HG03442 (cell line): Measurements from ENCODE around the gene ARIH1.
A peak's percentile ranks its signal among the peaks of the same experiment; 100 is the strongest.
"Not testable (repeated sequence)": the region's sequence is repeated elsewhere in the genome, so short reads cannot be mapped to it uniquely, and the experiment has no call there.

Experiments
- ATAC-seq: cut with Tn5 transposase; IDR thresholded peaks from one replicate; pipeline ENCODE4 v1.9.1; 2021; ENCODE audit warnings: mild to moderate bottlenecking, moderate library complexity; ENCODE audit not compliant: unreplicated experiment

ARIH1 gene

DNA sequence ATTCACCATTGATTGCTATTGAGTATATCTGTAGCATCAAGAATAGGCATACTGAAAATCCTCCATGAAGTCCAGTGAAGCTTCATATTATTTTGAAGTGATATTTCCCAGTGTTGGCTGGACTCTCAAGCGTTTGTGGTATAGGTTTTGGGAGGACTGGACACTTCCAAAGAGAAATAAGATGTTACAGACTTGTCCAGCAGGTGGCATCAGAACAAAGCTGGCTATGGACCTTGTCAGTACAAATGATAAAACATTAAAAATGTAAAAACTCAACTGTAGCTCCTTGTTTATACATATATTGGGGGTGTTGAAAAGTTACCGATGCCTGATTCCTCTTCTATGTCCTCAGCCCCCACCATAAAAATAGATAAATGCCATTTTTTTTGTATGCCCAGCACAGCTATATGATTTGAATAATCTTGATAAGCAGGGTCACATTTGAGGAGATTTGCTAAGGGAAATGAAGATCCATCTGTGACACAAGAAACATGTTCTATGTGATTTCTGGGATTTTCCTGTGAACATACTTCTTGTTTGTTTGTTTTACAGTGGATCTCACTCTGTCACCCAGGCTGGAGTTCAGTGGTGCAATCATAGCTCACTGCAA is 125.8 kb downstream of the ARIH1 start:
- no peak for ATAC-seq

DNA sequence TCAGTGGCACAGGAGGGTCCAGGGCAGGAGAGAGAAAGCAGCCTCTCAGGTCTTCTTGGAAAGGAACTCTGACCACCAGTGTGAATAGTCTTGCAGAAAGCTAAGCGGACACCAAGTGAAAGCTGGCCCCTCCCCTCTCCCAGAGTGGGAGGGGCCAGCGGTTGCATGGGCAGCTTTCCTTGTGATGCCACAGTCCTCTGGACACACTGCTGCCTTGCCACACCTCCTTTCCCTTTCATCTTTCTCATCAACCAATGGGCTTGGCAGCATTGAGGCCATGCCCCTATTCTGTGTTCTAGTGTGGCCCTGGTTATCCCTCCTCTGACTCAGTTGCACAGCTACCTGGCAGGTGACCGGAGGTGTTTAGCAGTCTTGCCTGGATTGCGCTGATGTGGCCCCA is 130.7 kb downstream of the ARIH1 start:
- no peak for ATAC-seq

DNA sequence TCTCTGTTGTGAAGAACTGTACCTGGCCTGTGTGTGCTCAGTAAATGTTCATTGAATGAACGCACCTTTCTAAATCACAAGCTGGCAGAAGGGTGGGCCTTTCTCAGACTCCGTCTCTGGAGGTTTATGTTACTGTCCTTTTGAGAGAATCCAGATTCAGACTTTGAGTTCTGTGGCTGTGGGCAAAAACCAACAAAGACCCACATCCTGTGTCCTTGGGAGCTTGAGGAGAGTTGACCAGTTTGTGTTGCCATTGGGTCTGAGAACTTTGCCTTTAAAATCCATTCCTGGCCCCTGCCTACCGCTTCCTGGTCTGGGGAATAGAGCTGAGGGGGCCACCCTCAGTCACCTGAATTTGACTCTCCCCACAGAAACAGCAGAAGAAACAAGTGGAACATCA is 134.0 kb downstream of the ARIH1 start:
- not testable (repeated sequence) for ATAC-seq

DNA sequence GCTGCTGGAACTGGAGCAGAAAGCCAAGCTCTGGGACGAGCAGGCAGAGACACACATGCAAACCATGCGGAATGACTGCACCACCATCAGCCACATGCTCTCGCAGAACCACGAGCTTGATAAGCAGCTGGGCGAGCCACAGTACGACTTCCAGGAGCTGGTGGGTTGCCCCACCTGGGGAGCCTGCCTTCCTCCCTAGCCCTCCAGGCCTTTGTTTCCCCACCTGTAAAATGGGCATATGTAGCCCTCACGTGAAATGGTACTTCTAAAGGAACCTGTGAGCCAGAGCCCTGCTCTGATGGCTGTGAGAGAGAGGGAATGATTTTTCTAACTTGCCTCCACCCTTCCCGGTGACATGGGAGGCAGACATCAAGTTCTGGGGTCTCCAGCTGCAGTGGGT is 135.7 kb downstream of the ARIH1 start:
- ATAC-seq = no peak

DNA sequence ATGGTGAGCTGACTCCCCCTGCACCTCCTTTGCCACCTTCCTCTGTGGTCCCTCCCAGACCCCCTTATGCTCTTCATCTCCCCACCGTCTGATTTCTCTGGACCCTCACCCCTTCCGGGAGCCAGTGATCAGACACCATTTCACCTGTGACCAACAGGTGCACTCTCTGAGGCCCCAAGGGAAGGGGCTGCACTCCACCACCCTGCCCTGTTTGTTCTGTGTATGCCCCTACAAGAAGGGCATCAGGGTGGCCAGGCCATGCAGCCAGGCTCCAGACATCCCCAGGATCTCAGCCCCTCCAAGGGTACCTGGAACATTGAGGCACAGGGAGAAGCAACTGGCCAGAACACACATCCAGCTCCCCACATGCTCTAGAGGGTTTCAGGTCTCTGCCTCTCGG is 138.2 kb downstream of the ARIH1 start:
- ATAC-seq = not testable (repeated sequence)

DNA sequence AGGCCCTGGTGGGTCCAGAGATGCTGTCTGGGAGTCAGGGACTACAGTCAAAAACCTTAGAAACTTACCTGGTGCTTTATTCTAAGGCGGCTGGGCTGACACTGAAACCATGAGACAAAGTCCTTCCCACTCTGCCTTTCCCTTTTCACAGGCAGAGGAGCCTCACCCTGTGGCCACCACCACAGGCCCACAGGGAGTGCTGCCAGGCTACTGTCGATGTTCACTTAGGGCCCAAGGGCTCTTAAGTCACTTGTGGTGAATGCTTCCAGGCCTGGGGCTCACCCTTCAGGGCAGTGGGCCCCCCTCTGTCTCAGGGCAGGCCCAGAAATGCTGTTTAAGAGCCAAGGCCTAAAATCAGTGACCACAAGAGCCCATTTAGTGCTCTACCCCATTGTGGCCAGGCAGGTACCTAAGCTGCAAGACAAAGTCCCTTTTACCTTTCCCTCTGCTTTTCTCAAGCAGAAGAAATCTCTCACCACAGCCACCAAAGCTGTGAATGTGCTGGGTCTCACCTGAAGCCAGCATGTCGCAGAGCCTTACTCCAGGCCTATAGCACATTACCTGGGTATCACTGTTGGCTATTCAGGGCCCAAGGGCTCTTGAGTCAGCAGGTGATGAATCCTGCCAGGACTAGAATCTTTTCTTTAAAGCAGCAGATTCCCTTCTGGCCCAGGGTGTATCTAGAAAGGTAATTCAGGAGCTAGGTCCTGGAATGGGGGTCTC is 140.8 kb downstream of the ARIH1 start:
- no peak for ATAC-seq

DNA sequence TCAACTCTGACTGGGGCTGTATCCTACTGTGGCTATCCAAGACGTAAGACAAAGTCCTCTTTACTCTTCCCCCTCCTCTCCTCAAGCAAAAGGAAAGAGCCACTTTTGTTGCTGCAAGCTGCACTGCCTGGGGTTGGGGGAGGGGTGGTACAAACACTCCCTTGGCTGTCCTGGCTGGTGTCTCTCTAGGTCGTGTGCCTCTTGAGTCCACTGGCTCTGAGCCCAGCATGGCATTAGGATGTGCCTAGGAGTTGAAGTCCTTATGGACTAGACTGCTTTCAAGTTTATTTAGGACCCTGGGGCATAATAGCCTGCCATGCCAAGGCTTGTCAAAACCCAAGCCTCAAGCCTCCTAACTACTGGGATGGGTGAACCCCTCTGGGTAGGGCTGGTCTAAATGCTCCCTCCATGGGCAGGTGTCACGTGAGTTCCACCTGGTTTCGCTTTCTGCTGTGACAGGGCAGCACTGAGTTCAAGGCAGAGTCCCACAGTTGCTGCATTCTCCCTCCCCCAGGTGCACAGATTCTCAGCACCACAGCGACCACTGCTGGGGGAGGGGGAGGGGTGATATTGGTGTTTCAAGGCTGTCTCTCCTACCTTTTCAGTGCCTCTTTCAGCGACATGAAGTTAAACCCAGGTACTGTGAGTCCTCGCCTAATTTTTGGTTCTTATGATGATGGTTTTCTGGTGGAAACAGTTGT is 141.6 kb downstream of the ARIH1 start:
- ATAC-seq = not testable (repeated sequence)

DNA sequence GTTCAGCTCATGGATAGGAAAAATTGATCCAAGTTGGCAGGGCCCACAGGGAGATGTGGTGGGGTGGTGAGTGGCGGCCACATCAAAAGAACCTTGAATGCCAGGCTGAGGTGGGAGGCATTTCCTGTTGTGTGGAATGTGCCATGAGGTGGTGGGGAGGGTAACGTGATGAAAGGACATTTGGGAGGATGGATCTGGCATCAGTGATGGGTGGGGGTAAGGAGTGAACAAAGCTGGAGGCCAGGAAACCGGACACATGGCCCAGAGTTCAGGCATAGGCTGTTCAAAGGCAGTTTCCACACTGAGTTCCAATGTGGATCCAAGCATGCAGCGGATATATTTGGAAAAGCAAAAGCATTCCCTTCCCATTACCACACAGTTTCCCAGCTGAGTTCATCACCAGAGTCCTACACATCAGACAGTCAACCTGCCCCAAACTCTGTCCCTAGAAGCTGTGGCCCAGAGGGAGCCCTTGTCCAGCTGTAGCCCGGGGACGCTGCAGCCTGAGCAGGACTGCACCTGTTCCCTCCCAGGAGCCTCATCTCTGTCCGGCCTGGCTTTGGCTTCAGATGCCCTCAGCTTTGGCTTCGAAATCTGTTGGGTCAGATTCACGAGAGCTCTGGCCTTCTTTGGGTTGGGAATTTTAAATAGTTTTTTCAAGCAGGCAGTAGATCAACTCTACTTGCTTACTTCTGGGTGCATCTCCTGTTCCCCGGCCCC is 142.5 kb downstream of the ARIH1 start:
- no peak for ATAC-seq

DNA sequence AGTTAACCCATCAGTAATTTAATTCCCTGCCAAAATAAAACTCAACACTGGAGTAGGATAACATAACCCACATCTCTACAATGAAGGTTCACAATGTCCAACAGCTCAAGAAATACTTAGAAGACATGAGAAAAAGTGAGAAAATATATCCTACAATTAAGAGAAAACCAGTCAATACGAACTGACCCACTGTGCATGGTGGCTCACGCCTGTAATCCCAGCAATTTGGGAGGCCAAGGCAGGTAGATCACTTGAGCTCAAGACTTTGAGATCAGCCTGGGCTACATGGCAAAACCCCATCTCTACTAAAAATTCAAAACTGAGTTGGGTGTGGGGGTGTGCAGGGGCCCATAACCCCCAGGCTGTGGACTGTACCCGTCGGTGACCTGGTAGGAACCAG is 149.7 kb downstream of the ARIH1 start:
- not testable (repeated sequence) for ATAC-seq

DNA sequence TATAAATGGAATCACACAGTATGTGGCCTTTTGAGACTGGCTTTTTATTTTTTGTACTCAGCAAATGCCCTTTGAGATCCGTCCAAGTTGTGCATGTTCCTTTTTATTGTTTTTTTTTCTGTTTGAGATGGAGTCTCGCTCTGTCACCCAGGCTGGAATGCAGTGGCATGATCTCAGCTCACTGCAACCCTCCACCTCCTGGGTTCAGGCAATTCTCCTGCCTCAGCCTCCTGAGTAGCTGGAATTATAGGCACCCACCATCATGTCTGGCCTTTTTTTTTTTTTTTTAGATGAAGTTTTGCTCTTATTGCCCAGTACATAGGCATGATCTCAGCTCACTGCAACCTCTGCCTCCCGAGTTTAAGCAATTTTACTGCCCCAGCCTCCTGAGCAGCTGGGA is 152.0 kb downstream of the ARIH1 start:
- ATAC-seq = not testable (repeated sequence)

DNA sequence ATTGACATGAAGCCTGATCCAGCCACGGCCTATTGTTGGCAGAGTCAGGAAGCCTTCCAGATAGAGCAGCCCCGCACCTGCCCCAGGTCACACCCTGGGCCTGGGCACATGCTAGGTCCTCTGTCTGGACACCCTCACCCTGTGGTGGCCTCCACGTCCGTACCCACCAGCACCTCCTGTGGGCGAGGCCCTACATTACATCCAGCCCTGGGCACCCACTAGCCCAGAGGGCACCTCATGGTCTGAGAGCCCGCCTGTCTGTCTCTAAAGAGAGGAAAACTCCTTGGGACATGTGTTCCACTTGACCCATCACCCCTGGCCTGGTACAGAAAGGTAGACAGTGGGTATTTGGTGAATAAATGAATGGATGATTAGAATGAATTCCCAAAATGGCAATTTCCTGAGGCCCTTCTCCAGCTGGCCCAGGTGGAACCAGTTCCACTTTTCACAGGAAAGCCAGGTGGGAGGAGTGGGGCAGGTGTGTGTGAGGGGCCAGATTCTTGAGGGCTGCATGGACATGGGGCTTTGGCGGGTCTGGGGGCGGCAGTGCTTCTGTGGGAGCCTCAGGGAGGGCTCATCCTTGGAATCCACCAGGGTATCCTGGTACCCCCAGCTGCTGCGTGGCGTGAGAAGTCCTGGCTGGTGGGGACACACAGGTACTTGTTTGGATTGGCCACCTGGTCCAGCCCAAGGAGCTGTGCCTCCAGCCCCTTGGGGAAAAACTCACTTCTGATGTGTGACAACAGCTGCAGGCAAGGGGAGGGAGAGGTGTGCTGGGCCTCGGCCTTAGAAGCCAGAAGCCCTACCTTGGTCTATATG is 154.3 kb downstream of the ARIH1 start:
- not testable (repeated sequence) for ATAC-seq

DNA sequence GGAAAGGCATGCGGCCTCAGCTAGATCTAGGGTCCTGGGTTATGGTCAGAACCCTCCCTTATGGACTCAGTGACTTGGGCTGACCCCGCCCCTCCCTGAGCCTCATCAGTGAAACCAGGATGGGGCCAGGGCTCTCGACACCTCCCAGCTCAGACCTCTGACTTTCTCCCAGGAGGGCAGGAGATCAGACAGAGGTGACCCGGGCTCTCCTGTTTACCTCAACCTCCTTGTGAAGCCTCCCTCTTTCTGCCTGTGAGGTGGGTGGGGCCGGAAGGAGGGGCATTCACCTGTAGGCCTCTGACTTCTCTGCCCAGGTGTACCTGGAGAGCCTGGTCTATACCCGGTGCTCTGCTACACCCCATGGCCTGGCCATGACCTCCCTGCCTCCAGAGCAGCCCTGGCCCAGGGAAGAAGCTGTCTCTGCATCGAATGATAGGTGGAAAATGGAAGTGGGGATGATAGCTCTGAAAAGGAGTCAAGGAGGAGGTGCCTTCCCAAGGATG is 155.0 kb downstream of the ARIH1 start:
- not testable (repeated sequence) for ATAC-seq

DNA sequence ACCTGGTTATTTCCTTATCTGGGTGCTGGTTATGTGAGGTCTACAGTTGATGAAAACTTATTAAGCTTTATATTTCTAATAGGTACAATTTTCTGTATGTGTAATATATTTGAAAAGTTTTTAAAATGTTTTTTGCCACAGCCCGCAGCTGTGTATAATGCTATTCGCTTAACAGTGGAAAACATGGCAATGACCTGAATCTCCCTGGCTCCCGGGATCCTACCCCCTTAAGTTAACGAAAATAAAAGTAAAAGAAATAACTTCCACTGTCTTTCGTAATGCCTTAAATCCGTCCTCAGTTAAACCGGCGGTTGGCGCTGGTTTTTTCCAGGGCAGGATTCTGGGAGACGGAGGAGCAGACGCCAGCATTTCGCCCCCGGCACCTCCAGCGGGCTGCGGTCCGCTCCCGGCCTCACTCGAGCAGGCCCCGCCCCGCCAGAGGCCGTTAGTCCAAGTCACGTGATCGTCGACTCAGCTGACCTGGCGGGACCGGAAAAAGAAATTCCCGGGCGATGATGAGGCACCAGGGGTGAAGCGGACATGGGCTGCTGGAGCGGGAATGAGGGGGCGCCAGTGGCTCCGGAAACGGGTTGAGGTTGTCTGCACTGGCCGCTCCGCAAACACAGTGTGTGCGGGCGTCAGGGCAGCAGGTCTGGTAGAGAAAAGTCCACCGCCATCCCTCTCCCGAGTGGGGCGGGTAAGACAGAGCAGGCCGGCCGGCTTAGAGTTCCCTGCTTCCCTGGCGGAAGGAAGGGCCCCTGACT is 162.6 kb downstream of the ARIH1 start:
- ATAC-seq = peak; percentile 69

DNA sequence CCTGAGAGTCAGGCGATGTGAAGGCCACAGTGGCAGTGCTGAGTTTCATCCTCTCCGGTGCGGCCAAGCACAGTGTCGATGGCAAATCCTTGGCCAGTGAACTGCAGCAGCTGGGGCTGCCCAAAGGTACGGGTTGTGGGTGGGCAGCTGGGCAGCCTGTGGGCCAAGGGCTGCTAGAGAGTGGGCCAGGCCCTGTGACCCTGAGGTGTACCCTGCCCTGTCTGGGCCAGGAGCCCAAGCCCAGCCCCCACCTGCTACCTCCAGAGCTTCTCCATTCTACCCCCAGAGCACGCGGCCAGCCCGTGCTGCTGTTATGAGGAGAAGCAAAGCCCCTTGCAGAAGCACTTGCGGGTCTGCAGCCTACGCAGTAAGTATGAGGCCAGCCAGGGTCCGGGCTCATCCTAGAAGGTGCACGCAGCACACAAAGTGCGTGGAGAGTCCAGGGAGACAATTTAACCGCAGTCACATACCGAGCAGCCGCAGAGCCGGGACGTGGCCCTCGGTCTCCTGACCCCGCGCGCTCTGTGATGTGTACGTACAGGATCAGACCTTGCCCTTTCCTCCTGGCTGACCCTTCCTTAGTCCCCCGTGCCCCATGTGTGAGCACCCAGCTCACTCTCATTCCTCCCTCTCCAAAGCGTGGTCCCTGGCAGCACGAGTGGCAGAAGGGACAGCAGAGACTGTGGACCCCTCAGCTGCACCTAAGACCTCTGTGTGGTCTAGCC is 165.8 kb downstream of the ARIH1 start:
- not testable (repeated sequence) for ATAC-seq

DNA sequence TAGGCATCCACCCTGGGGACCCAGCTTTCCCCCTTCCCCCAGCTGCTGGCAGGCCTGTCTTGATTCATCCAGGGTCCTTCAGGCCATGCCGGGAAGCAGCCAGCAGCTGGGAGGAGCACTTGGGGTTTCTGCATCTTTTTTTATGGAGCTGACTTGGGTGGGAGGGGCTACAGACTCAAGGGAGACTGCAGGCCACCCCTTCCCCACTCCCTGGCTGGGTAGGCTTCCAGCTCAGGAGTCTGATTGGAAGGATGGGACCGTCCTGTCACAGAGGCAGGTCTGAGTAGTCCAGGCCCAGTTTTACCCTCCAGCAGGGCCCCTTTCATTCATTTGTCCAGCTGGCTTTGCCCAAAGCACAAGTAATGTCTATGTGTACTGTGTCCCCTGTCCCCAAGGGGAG is 168.1 kb downstream of the ARIH1 start:
- ATAC-seq = not testable (repeated sequence)

DNA sequence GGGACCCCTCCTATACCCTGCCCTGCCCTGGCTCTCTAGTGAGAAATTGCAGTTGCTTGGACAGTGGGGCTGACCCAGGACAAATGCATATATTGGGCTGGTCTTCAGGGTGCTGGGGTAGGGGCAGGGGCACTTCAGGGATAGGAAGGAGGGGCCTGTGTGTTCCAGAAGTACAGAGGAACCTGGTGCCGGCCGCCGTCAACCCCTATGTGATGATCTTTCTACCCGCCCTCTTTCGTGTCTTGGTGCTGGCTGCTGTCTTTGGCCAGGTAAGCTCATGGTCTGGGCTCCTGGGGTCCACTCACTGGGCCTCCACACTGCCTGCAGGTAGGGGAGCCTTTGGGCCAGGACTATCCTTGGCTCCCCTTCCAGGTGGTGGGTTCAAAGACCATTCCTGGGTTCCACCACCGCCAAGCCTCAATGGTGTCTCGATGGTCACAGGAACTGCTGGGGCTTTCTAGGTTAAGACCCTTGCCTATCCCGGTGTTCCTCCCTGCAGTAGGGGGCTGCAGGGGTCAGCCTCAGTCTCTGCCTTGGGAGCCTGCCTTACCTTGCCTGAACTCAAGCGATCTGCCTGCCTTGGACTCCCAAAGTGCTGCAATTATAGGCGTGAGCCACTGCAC is 174.6 kb downstream of the ARIH1 start:
- not testable (repeated sequence) for ATAC-seq
